Fibroblast of lung (primary cell): ENCODE measurements around the gene ZBTB7C.

Experiments used
- EZH2 ChIP-seq: IDR thresholded peaks from 2 replicates; pipeline ENCODE4 v1.5.1; 2012; ENCODE audit warnings: low read length, control low read depth, mild to moderate bottlenecking; ENCODE audit errors: missing control alignments
- TF ChIP-seq, protein P1 (sequence below), 2 donors: IDR thresholded peaks in 1 of 2; conservative IDR thresholded peaks in 1 of 2; 1 replicate in 1 of 2; 2 replicates in 1 of 2; pipeline ENCODE4 v1.5.1; 2011 to 2012; ENCODE audit warnings: low read length in 2 of 2, control low read depth in 1 of 2, inconsistent platforms in 1 of 2, low read depth in 1 of 2, mild to moderate bottlenecking in 1 of 2

DNA sequence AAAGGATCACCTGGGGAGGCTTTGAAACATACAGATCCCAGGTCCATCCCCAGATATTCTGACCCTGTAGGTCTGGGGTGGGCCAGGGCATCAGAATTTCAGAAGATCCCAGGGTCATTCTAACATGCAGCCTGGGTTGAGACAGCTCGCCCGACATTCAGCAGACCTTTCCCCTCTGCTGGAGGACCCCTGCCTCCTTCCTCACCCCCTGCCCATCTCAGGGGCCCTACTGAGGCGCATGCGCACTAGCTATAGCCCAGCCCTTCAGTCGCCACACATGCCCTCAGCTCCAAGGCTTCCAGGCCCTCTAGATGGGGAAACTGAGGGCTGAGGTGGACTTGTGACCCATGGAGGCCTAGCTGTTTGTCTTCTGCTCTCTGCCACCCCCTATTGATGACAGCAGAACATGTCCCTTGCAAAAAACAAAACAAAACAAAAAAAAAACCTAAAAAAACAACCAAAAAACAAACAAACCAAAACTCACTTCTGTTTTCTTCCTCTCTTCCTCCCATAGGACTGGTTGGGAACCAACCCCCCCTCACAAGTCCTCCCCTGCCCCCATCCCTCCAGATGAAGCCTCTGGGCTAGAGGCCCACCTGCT, 91.3 kb downstream of the ZBTB7C start:
- TF ChIP-seq, protein P1, sequence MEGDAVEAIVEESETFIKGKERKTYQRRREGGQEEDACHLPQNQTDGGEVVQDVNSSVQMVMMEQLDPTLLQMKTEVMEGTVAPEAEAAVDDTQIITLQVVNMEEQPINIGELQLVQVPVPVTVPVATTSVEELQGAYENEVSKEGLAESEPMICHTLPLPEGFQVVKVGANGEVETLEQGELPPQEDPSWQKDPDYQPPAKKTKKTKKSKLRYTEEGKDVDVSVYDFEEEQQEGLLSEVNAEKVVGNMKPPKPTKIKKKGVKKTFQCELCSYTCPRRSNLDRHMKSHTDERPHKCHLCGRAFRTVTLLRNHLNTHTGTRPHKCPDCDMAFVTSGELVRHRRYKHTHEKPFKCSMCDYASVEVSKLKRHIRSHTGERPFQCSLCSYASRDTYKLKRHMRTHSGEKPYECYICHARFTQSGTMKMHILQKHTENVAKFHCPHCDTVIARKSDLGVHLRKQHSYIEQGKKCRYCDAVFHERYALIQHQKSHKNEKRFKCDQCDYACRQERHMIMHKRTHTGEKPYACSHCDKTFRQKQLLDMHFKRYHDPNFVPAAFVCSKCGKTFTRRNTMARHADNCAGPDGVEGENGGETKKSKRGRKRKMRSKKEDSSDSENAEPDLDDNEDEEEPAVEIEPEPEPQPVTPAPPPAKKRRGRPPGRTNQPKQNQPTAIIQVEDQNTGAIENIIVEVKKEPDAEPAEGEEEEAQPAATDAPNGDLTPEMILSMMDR (conservative IDR thresholded peaks at IDR 0.05 in 1 of 2, IDR thresholded peaks at IDR 0.05 in 1 of 2; ENCODE audit: low read depth in 1 of 2, low read length in 2 of 2) = peak in 1 of 2 donors; percentile 12
- TF ChIP-seq EZH2 = no peak
